HepG2 (cell line): Measurements from ENCODE around the gene DPAGT1. TPM values are rescaled to one million over a fixed set of nuclear protein-coding genes. Genes with fewer than 3 reads are reported as not detected.

ENCODE experiments used
- ATM ChIP-seq: fragments of 450-650 bp; IDR thresholded peaks from 2 replicates; pipeline ENCODE4 v1.7.1; 2017; ENCODE audit warnings: mild to moderate bottlenecking, borderline replicate concordance
- CBX1 ChIP-seq: IDR thresholded peaks from one replicate; pipeline ENCODE4 v1.6.1; 2016; ENCODE audit warnings: antibody characterized with exemption, low read depth
- EHMT2 ChIP-seq: fragments of 200-600 bp; sonication (generic); IDR thresholded peaks from 2 replicates; pipeline ENCODE4 v1.7.0; 2017; ENCODE audit warnings: antibody characterized with exemption, low read depth, low read length, borderline replicate concordance
- EP300 ChIP-seq, 3 experiments: sonication (generic) in 1 of 3; formaldehyde crosslinking in 1 of 3; IDR thresholded peaks; 2 replicates each; pipeline versions ENCODE4 v1.5.1 to v1.6.1; 2011 to 2020; ENCODE audit warnings: low read depth in 2 of 3, low read length in 2 of 3, borderline replicate concordance in 1 of 3, improper control_type of control experiment in 1 of 3, mild to moderate bottlenecking in 1 of 3, missing genetic modification reagents in 1 of 3, moderate library complexity in 1 of 3
- HOMEZ ChIP-seq: IDR thresholded peaks from 2 replicates; pipeline ENCODE4 v1.6.1; 2016; ENCODE audit warnings: low read depth
- KDM3A ChIP-seq: IDR thresholded peaks from 2 replicates; pipeline ENCODE4 v1.6.1; 2018; ENCODE audit warnings: low read depth, missing compliant biosample characterization
- KLF13 ChIP-seq: sonication (generic); formaldehyde crosslinking; IDR thresholded peaks from 2 replicates; pipeline ENCODE4 v1.4.0; 2020; ENCODE audit warnings: mild to moderate bottlenecking, missing genetic modification reagents
- KMT2B ChIP-seq: IDR thresholded peaks from 2 replicates; pipeline ENCODE4 v1.6.1; 2016; ENCODE audit warnings: missing genetic modification reagents, missing compliant biosample characterization
- MXD4 ChIP-seq: IDR thresholded peaks from 2 replicates; pipeline ENCODE4 v1.6.1; 2016; ENCODE audit warnings: mild to moderate bottlenecking, missing biosample characterization, missing genetic modification reagents
- NCOA1 ChIP-seq: sonication (generic); formaldehyde crosslinking; IDR thresholded peaks from 2 replicates; pipeline ENCODE4 v1.9.0; 2021; ENCODE audit warnings: missing genetic modification reagents
- NCOA2 ChIP-seq: sonication (generic); formaldehyde crosslinking; IDR thresholded peaks from 2 replicates; pipeline ENCODE4 v1.8.0; 2022; ENCODE audit warnings: inconsistent platforms
- PRDM10 ChIP-seq: sonication (generic); formaldehyde crosslinking; IDR thresholded peaks from 2 replicates; pipeline ENCODE4 v1.4.0; 2020; ENCODE audit warnings: low read depth, missing genetic modification reagents
- ZC3H13 ChIP-seq: sonication (generic); formaldehyde crosslinking; IDR thresholded peaks from 2 replicates; pipeline ENCODE4 v1.8.1; 2023; ENCODE audit warnings: mild to moderate bottlenecking, missing genetic modification reagents, moderate library complexity
- ZFP41 ChIP-seq: sonication (generic); formaldehyde crosslinking; IDR thresholded peaks from 2 replicates; pipeline ENCODE4 v1.4.0; 2020; ENCODE audit warnings: mild to moderate bottlenecking, missing genetic modification reagents, borderline replicate concordance
- ZFP91 ChIP-seq: sonication (generic); formaldehyde crosslinking; IDR thresholded peaks from 2 replicates; pipeline ENCODE4 v1.9.0; 2022; ENCODE audit warnings: missing genetic modification reagents, mild to moderate bottlenecking, borderline replicate concordance
- ZNF460 ChIP-seq: sonication (generic); formaldehyde crosslinking; IDR thresholded peaks from 2 replicates; pipeline ENCODE4 v1.5.1; 2020; ENCODE audit warnings: missing genetic modification reagents, mild to moderate bottlenecking, borderline replicate concordance
- ZNF674 ChIP-seq: sonication (generic); formaldehyde crosslinking; IDR thresholded peaks from 2 replicates; pipeline ENCODE4 v1.5.0; 2020; ENCODE audit warnings: low read depth, mild to moderate bottlenecking, missing genetic modification reagents
- ZNF878 ChIP-seq: sonication (generic); formaldehyde crosslinking; IDR thresholded peaks from 2 replicates; pipeline ENCODE4 v1.8.1; 2023; ENCODE audit warnings: mild to moderate bottlenecking, missing genetic modification reagents, moderate library complexity
- polyA plus RNA-seq, 8 experiments: library from polyadenylated mRNA; depleted of rRNA in 3 of 8; stranded (reverse) in 7 of 8; unstranded in 1 of 8; fragments of >200 nt; fragmentation: Illumina TruSeq in 4 of 8; extraction: Trizol in 4 of 8; gene quantifications; 2 replicates each; pipeline versions ENCODE4 v1.2.1 to v1.2.3, GENCODE V29; 2011 to 2016; ENCODE audit warnings: low read depth in 4 of 8, missing spikeins in 1 of 8, mixed read lengths in 1 of 8; ENCODE audit not compliant: insufficient read depth in 1 of 8
- total RNA-seq, 5 experiments: library from RNA; depleted of rRNA; stranded (reverse); fragments of >200 nt; fragmentation: Illumina TruSeq; extraction: Trizol; gene quantifications; 2 replicates each; pipeline ENCODE4 v1.2.3, GENCODE V29; 2016; ENCODE audit warnings: low read depth in 1 of 5

The DPAGT1 gene
- total and polyA plus RNA-seq, 2 of the 13 experiments (the other 11 are each of a cell fraction or from before 2014, with no cell fraction given), result 37.6 to 70.7 TPM

- TF ChIP-seq HOMEZ (0 out of 2 replicates have a peak, but pooled peaks have one; percentile 44), ZNF878 (CRISPR knock-in tag) (no peak), EHMT2 (no peak), ZC3H13 (CRISPR knock-in tag) (peak; percentile 83; the same call in 1 of the 2 replicates), KDM3A (CRISPR knock-in tag) (no peak), ZFP91 (CRISPR knock-in tag) (peak; percentile 99), ZNF674 (CRISPR knock-in tag) (no peak), EP300 (IDR thresholded peaks at IDR 0.05; ENCODE audit: low read depth in 2 of 2, low read length in 2 of 2) (no peak), EP300 (CRISPR knock-in tag; IDR thresholded peaks at IDR 0.05; ENCODE audit: borderline replicate concordance) (no peak), NCOA2 (CRISPR knock-in tag) (no peak), KMT2B (CRISPR knock-in tag) (no peak), MXD4 (CRISPR knock-in tag) (peak; percentile 80), NCOA1 (no peak), PRDM10 (CRISPR knock-in tag) (peak; percentile 29; the same call in 1 of the 2 replicates), CBX1 (no peak), ZFP41 (CRISPR knock-in tag) (no peak), ATM (no peak), KLF13 (CRISPR knock-in tag) (no peak), ZNF460 (no peak)
Measured at GRCh38 chr11:119084663-119085436, 16.8 kb downstream of the DPAGT1 start, which contains the start of gene HMBS (continued).
